22Rv1 (cell line): ENCODE results near the gene SPRY1.

Experiments used
- CTCF ChIP-seq: fragments of 450-650 bp; IDR thresholded peaks from 2 replicates; pipeline ENCODE4 v1.5.1; 2017; ENCODE audit warnings: mild to moderate bottlenecking
- ZFX ChIP-seq: fragments of 450-650 bp; IDR thresholded peaks from 2 replicates; pipeline ENCODE4 v1.6.1; 2017; ENCODE audit warnings: antibody characterized with exemption, borderline replicate concordance

DNA sequence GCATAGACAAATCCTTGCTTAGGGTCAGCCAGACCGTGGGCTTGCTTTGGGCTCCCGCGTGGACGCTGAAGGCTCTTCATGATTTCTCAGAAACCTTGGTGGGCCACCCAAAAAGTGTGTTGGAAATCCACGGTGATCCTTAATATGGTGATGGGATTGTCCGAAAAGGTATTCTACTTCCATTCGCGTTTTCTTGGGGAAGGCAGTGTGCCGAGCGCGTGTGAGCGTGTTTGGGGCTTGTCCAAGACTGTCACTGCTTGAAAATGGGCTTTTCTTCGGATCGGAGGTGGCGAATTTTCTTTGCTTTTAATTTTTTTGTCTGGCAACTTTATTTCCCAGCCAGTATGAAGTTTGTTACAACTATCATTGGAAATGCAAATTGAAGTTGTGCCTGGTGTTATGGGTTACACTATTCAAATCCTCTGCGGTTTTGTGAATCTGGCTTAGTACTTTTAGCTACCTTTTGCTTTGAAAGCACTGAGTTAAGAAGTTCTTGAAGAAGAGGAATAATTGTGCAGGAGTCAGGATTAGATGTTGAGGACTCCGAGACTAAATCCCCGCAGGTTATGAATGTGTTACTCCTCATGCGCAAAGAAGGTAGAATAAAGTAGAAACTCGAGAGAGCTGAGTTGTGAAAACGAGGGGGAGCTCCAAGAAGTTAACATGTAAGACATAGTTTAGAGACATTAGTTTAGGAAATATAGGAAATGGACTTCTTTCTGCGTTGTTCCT is 3.2 kb downstream of the SPRY1 start:
- TF ChIP-seq CTCF (no peak), ZFX (no peak)
